ENCODE data around the gene GARIN5A.
"Not testable (repeated sequence)": the region's sequence is repeated elsewhere in the genome, so short reads cannot be mapped to it uniquely, and the experiment has no call there.

Gene GARIN5A

DNA sequence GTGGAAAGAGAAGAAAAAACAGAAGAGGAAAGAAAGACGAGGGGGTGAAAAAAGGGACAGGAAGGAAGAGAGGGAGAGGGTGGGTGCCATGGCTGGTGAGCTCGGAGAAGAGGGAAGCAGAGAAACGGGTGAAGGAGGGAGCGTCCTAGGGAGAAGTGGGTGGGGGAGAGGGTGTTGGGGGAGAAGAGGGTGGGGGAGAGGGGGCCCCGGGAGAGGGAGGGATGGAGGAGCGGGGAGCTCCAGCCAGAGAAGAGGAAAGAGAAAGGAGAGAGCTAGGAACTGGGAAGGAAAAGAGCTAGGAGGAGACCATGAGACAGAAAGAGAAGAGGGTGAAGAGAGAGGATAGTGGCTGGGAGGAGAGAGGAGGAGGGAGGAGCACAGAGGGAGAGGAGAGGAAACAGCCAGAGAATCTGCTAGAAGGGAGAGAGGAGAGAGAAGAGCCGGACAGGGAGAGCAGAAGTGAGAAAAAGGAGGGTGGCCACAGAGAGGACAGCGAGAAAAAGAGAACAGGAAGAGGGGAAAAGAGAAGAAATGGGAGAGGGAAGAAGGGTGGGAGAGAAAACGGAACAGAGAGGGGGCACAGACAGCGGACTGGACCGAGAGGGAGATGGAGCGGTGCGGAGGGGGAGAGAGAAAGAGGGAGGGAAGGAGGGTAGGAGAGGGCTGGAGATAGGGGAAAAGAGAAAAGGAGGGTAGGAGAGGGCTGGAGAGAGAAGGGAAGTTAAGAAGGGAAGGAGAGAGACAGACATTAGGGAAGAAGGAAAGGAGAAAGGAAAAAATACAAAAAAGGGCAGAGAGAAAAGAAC lies 11.9 kb upstream of the GARIN5A start:
- no peak for DNase-seq (ENCODE audit: low read depth in 2 of 2)

GRCh38 chr19:50486823-50487515 lies 10.3 kb upstream of the GARIN5A start:
- peak; percentile 56 to 84 for DNase-seq (ENCODE audit: low read depth in 2 of 2)

GRCh38 chr19:50485284-50485955 lies 8.8 kb upstream of the GARIN5A start:
- no peak for DNase-seq (ENCODE audit: low read depth in 2 of 2)

DNA sequence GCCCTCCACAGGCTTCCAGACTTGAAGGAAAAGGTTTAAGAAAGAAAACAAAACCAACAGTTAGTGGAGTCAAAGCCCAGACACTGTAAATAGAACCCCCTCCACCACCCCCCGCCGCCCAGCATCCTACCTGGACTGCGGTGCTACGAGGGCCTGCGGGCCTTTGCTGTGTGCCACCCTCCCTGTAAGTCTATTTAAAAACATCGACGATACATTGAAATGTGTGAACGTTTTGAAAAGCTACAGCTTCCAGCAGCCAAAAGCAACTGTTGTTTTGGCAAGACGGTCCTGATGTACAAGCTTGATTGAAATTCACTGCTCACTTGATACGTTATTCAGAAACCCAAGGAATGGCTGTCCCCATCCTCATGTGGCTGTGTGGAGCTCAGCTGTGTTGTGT lies 6.3 kb upstream of the GARIN5A start:
- DNase-seq (ENCODE audit: low read depth in 2 of 2), result no peak

DNA sequence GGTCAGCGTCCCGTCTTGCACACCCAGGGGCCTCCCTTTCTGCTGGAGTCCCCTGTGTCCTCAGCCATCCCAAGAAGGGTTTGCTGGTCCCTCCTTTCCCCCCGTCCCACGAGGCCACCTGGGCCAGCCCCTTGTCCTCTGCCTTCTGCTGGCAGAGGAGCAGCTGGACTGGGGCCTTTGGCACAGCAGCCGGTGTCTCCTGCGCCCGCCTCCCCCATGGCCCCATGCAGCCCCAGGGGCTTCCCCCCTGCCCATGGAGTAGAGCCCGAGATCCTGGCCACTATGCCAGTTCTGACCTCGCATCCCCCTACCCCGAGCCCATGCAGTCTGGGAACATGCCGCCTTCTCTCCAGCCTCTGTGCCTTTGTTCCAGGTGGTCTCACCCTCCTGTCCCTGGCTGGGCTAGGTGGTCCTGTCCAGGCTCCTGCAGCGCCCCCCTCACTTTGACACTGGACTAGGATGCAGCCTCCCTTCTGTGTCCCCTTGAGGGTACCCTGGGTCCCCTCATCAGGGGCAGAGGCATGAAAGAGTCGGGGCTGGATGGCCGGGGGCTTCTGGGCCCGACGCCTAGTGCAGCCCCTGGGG lies 5.7 kb upstream of the GARIN5A start:
- DNase-seq (ENCODE audit: low read depth in 2 of 2), result no peak

DNA sequence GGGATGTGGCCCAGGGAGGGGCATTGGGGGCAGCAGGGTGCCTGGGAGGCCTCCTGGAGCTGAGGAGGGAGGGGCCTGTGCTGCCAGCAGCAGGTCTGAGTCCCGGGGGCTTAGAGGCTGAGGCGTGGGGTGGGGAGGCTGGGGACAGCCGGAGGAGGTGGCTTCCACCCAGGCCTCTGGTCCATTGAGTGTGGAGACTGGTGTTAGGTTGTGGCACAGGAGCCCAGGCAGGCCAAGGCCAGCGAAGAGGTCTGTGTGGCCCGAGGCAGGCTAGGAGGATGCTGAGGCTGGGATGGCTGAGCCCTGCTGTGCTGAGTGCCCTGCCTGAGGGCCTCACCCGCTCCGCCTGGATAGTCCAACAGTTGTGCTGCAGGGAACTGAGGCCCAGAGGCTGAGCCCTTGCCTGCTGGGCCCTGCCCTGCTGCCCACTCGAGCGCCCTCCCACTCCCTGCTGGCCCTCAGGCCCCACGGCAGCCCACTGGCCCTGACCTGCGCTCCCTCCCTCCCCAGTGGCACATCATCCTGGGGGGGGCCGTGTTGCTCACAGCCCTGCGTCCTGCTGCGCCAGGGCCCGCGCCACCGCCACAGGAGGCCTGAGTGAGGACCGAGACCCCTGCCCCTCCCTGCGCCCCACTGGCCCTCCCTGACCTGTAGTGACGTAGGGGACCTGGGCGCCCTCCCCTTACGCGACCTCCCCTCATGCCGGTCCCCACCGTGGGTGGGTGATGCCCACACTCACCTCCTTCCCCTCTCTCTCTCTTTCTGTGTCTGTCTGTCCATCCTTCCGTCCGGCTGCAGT lies 4.9 kb upstream of the GARIN5A start:
- no peak for DNase-seq (ENCODE audit: low read depth in 2 of 2)

- no peak for DNase-seq (ENCODE audit: low read depth in 2 of 2)
These were observed 3.8 kb upstream of the GARIN5A start for GRCh38 chr19:50480281-50481111.

GRCh38 chr19:50479761-50480251 lies 3.2 kb upstream of the GARIN5A start:
- DNase-seq (ENCODE audit: low read depth in 2 of 2), result no peak

GRCh38 chr19:50478901-50479715 lies 2.5 kb upstream of the GARIN5A start:
- no peak for DNase-seq (ENCODE audit: low read depth in 2 of 2)

DNA sequence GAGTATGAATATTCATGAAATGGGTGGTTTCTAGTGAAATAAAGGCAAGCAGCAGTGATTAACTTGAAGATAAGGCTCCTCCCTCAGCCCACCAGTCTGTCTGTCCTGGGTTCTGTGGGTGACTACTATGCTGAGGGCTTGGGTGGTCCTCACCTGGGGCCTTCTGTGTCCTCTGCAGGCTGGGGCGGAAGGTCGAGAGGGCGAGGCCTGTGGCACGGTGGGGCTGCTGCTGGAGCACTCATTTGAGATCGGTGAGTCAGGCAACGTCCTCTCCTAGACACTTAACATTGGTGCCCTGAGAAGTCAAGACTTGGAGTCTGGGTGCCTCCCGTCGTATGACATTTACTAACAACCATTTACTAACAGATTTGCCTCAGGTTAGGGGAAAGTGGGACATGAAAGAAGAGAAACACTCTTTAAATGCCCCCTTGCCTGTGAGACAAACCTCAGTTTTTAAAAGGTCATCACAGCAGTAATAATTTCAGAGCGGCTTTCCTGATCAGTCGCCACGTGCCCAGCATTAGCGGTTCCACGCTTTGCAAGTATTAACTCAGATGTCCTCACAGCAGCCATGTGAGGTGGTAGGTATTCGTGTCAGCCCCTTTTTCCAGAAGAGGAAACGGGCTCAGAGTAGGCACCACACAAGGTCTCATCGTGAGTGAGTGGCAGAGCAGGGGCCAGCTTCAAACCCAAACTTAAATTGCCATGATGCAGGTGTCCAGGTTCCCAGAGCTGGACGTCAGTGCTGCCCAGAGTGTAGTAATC lies 1.3 kb upstream of the GARIN5A start:
- DNase-seq (ENCODE audit: low read depth in 2 of 2), result no peak

- no peak for DNase-seq (ENCODE audit: low read depth in 2 of 2)
These were observed 225 bp upstream of the GARIN5A start for GRCh38 chr19:50476907-50477238.

DNA sequence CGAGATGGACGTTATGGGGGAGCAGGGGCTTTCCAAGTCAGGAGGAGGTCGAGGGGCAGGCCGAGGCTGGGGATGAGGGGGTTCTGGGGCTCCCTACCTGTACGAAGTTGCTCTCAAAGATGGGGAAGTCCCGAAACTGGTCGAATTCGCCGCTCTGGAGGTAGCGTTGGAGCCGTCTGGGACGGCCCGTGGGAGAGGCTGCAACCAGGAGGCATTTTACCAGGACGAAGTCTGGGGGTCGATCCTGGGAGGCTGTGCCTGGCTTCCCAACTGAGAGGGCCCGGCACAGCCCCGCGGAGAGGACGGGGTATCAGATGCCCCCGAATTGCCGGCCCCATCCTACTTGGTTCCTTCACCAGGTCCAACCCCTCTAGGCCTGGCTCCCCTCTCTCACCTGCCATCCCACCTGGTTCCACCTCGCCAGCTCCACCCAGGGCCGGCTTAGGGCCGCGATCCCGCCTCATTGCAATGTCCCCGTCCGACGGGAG lies 868 bp downstream of the GARIN5A start:
- no peak for DNase-seq (ENCODE audit: low read depth in 2 of 2)

- no peak for DNase-seq (ENCODE audit: low read depth in 2 of 2)
These were observed 1.5 kb downstream of the GARIN5A start for GRCh38 chr19:50475101-50475568.

DNA sequence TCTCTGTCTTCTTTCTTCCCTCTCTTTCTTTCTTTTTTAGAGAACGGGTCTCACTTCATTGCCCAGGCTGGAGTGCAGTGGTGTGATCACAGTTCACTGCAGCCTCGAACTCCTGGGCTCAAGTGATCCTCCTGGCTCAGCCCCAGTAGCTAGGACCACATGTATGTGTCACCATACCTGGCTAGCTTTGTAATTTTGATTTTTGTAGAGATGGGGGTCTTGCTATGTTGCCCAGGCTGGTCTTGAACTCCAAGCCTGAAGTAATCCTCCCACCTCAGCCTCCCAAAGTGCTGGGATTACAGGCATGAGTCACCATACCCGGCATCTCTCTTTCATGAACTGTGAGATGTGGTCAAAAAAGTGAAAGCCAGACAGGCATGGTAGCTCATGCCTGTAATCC lies 3.3 kb downstream of the GARIN5A start:
- DNase-seq (ENCODE audit: low read depth in 2 of 2), result not testable (repeated sequence)

DNA sequence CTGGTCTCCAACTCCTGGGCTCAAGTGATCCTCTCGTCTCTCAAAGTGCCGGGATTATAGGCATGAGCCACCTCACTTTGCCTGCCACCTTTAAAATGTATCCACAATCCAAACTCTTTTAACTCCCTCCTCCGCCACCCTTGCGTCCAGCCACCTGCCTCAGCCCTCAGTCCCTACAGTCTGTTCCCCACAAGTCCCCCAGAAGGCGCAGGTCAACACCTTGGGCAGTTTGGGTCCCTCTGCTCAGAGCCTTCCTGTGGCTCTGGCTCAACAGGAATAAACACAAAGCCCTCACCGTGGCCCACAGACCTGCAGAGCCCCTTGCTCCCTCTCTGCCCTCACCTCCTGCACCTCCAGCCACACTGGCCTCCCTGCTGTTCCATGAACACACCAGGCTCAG lies 7.8 kb downstream of the GARIN5A start:
- DNase-seq (ENCODE audit: low read depth in 2 of 2), result no peak

DNA sequence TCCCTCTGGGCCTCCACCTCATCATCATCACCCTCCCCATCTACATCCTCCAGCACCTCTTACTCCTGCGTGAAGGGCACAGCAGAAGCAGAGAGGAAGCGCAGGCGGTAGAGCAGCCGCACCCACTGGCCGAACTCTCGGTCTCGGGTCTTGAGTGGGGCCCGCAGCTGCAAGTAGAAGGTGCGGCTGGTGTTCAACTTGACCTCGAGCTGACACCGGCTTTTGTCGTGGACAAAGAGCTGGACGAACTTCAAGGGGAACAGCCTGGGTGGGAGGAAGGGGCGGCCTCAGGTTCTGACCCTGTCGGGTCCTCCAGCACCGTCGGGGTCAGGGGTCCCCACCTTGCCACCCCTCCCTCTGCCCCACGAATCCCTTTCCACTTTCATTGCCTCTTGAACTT lies 9.1 kb downstream of the GARIN5A start:
- DNase-seq (ENCODE audit: low read depth in 2 of 2), result no peak

DNA sequence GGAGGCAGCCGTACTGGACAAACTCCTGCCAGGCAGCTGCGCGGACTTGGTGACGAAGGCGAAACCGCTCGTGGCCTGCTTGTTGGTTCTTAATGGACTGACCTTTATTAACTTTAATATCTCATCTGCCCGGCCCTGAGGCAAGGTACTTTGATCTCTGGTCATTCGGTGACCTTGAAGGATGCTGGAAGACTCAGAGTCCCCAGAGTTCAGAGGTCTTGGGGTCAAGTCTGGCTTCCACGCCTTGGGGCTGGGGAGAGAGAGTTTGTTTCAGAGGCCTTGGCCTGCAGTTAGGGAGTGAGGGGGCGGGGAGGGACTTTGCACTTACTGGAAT lies 10.0 kb downstream of the GARIN5A start:
- DNase-seq (ENCODE audit: low read depth in 2 of 2), result no peak

DNA sequence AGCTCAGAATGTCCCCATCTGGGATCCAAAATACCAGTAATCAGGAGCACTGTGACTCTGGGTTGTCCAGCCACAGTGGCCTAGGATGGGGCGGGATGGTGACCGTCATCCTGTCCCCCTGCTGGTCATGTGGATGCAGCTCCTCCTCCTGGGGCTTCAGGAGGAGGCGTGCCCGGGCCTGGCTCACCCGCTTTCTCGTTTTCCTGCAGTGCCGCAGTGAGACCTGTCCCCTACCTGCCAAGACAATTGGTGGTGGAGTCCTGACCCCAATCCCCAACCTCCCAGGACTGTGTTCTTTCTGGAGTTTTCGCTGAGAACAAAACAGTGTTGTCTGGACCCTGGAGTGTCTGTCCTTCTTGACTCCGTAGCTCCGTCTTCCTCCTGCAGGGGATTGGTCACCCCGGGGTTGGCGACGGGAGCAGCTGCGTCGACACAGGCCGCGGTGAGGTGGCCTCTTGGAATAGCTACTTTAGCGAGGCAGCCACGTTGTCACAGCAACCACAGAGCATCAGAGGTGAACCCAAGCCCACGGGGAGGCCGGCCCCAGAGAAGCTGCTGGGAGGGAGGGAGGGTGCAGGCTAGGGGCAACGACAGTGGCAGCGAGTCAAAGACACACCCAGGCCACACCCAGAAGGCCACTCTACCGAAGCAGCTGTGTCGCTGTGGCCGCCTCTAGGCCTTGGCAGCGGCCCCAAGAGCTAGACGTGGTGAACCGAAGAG lies 10.5 kb downstream of the GARIN5A start:
- no peak for DNase-seq (ENCODE audit: low read depth in 2 of 2)
